GM20431 (cell line): ENCODE measurements around the gene HSPA12B.

Source experiments
- in situ Hi-C: fragments of 300-500 bp; cut with MseI, MboI; formaldehyde crosslinking; loops from one replicate; pipeline ENCODE4 v1.15.0; 2020; ENCODE audit warnings: low sequenced_read_pairs; ENCODE audit not compliant: unreplicated experiment

The HSPA12B gene

DNA sequence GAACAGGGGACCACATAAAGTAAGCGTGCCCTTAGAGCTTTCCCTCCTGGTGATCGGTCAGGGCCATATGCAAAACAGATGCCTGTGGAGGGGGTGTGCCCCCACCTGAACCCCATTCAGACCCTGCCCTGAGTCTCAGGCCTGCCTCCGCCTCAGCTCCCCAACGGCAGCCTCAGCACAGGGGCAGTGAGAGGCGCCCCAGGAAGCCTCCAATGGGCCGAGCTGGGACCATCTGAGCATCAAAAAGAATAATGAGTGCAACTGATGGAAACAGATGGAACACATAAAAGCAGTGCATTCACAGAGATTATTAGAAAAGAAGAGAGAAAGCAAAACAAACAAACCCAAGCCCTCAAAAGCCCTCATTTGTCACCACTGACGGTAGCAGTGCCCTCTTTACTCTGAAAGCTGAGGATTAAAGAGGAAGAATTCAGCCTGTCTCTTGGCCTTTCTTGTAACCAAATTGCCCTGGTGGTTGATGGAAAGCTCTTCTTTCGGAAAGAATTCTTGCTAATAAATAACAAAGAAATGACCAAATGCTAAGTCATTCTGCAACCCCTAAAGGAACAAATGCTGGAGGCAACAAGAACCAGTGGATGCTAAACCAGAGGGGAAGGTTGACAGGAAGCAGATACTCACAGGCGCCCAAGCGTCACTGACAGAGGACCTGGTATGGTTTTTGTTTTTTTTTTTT, 28.3 kb downstream of the HSPA12B start:
- in situ Hi-C loops = no loop called here

DNA sequence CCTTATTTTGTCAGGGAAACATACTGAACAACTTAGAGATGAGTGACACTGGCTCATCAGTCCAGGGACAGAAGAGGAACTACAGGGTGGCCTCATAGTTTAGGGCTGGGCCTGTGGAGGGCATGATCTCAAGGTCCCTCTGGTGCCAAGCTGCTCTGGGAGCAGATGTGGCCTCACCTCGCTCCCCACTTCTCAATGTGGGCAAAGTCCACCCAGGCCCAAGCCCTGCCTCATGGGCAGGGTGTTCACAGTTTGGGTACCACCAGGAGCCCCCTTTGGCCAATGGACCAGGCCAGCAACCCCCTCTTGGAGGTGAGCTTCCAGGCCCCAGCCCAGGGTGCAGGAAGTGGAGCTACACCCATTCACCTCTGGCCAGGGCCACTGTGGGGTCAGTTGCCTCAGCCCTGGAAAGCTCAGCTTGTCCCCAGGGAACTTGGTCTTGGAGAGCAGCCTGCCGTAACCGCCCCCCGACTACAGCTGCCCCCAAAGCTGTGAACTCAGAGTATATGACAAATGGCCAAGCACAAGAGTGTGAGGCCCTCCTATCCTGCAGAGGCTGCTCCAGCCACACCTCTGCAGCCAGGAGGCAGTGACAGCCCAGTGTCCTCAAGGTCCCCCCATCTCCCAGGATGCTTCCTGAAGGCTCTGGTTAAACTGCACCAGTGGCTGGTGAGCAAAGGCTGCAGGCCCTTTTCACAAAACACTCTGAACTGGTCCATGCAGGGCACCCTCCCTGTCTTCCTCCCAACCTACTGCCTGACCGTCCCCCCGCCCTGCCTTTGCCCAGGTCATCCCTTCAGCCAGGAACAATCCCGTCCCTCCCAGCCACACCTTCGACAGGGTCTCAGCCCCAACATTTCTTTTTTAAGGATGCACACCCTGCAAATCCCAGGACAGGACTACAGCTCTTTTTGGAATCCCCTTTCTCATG, 31.5 kb downstream of the HSPA12B start:
- in situ Hi-C loops = no loop called here

DNA sequence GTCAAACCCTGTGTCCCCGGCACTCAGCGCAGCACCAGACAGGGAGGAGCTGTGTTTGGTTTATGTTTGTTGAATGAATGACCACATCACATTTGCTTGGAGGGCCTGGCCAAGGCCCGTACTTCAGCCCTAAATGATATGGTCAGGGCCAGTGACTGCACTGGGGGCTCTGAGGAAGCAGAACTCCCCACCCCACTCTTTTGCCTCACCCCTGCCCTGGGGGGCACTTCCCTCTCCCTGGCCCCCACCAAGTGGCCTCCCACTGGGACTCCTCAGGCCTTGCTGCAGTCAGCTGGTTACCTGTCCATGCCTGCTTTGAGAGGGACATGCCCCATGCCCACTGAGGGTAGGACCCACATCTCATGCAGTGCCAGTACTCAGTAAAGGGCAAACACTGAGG, 32.2 kb downstream of the HSPA12B start:
- in situ Hi-C loops = no loop called here

DNA sequence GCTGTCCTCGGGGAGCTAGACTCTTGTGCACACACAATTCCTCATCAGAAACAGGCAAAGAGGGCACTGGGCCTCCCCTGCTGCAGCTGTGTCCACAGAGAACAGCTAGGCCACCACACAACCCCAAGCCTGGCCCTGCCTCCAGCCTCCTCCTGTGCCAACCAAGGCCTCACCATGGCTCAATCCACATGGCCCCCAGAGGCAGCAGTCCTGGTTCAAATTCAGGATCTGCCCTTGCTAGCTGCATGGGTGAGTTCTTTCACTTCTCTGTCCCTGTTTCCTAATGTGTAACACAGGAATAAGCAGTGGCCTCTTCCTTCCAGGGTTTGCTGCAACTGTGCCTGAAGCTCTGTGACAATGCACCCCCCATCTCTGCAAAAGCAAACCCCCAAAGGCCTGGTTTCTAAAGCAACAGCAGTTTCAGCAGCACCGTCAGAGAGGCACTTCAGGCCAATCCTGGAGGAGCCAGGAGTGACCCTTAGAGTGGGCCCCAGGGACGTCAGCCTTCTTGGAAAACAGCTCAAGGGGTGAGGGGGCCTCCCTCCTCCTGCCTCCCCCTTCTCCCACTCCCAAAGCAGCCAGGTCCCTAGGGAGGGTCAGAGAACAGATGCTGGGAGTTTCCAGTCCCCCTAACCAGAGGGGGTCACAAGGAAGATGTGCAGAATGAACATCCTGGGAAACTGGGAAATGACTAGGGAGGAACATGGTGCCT, 32.8 kb downstream of the HSPA12B start:
- in situ Hi-C loops = no loop called here

DNA sequence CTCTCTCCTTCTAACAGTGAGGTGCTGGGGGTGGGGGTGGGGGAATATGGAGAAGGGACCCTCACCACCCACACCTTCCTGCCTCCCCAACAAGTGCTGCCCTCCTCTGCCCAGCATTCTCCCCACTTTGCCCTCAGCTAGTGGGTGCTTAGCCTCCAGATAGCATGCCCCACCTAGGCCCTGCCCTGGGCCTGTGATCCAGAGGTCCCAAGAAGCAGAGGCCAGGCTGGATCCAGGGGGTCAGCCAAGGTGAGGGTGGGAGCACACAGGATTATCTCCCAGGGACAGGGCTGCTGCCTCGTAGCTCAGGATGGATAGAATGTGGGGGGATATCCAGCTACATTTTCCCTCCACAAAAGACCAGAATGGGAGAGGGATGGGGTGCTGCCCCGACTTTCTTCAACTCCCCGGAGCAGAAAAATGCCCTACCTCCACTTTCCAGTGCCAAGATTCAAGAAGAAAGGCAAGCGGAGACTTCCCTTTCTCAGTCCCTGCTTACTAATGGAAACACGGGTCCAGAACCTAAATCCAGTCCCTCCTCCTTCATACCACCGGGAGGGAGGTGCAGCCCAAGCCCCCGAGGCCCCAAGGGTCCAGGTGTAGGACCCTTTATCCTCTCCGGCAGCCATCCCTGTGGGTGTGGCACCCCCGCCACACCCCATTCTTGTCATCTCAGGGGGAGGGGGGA, 34.1 kb downstream of the HSPA12B start:
- in situ Hi-C loops = no loop called here

DNA sequence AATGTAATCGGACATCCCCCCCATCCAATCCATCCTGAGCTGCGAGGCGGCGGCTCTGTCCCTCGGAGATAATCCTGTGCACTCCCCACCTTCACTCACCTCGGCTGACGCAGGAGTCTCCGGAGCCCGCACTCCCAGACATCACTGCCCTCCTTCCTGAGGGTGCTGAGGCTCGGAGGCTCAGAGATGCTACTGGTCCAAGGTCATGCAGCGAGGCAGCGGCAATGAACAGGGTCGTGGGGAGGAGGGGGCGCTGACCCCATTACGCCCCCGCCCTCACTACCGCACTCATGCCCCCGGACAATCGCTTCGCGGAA, 34.6 kb downstream of the HSPA12B start:
- in situ Hi-C loops = no loop called here

DNA sequence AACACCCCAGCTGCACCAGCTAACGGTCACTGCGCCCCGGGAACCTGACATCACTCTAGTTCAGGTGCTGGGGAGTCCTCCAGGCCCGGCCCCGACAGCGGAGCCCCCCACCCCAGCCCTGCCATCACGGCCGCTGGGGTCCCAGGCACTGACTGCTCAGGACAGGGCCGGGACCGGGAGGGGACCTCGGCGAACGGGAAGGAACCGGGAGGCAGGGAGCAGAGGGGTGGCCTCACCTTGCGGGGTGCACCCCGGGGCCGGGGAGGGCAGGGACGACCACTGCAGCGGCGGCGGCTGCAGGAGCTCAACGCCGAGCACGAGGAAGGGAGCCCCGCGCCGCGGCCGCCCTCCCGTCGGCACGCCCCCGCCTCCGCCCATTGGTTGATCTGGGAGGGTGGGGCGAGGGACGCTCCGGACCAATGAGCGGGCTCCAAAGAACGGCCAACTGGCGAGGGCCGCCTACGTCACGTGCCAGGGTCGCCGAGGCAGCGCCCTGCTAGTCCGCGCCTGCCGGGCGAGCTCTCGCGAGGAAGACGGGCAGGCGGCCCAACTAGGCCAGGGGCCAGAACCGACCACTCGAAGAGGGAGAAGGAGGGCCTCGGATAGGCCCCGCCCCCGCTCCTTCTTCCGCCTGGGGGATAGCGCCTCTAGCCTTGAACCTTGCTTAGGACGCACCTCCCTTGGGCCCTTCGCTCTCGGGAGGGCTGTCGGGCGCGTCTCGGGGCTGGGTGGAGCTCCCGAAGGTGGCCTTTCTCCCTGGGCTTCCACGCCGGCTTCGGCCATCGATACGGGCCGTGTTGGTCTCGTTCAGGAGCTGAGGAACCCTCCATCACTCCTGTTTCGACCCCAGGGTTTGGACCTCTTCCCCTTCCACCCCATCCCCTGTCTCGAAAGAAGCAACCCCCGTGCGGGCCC, 35.2 kb downstream of the HSPA12B start, which contains the start of gene ADISSP:
Gene ADISSP, minus strand, starts transcription at position 327 of the 915 bp plus-strand sequence. CDS start 7,653 bp downstream, outside the sequence.
- in situ Hi-C loops = no loop called here

DNA sequence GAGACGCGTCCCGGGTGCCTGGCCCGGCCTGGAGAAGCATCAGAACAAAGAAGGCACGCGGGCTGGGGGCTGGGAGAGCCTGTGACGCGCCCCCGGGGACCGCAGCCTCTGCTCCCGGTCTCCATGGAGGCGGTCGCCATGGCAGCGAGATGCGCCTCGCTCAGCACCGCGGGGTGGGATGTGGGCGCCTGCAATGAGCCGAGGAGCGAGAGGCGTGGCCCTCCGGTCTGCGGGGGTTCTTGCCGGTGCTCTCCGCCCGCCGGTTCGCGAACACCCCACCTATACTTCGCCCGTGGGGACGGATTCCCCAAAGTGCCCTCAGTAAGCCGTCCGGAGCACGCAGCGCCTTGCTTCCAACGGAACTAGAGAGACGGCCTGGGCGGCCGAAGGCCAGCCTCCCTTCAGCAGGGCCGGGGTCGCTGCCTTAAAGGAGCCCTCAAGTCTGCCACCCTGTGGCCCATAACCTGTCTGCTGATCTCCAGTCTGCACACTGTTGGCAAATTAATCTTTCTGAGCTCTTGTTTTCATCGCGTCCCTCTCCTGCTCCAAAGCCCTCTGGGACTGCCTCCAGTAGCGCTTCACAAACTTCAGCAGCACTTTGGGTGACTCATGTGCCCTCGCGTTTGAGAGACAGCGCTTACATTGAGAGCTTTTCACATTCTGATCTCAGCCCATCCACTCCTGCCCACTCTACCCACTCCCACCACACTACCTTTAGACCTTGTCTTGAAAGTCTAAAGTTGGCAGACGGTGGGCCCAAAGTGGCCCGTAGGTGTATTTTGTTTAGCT, 36.1 kb downstream of the HSPA12B start:
- in situ Hi-C loops = no loop called here

DNA sequence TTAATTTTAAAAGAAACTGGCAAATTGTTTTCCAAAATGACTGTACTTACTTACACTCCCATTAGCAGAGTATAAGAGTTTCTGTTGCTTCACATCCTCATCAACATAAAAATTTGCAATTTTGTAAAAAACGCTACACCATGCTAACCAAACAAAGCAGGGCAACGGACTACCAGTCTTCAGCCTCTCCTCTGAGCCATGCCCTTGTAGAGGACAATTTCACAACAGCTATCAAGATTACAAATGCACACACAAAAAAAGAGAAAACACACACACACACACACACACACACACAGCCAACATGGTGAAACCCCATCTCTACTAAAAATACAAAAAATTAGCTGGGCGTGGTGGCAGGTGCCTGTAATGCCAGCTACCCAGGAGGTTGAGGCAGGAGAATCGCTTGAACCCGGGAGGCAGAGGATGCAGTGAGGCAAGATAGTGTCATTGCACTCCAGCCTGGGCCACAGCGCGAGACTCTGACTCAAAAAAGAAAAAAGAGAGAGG, 39.1 kb downstream of the HSPA12B start:
- in situ Hi-C loops = no loop called here

DNA sequence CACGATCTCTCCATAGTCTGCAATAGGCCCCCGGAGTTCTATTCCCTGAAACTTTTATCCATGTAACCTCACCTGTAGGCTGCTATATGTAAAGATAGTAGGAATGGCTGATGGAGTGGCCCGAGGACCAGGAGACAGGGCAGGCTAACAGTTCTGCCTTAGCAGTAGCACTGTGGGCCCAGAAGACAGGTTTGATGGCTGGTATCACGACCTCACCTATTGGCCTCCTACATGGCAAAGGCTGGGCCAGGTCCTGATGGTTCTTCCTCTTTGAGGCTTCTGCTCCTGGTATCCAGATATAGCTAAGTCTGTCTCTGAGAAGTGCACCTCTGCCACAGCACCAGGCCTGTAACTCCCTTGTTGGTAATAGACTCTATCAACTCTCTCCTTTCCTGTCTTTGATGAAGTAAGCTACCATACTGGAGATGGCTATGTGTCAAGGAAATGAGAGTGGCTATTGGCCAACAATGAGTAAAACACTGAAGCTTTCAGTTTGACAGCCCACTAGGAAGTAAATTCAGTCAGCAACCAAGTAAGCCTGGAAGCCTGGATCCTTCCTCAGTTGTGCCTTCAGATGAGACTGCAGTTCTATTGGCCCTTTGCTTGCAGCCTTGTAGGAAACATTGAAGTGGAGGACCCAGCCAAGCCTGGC, 43.1 kb downstream of the HSPA12B start:
- in situ Hi-C loops = no loop called here

DNA sequence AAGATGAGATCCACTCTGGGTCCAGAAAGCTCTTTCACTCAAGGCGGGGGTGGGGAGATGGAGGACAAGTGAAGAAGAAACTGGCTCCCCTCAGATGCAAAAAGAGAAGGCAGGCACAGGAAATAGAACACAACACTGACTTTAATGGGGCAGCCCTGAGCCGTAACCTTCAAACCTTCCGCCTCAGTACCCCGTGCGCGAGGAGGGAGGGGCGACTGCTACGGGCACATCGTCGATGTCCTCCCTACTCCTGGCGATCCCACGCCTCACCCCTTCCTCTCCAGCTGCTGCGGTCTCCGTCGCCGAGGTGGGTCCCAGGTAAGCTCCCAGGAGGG, 44.9 kb downstream of the HSPA12B start:
- in situ Hi-C loops = no loop called here

DNA sequence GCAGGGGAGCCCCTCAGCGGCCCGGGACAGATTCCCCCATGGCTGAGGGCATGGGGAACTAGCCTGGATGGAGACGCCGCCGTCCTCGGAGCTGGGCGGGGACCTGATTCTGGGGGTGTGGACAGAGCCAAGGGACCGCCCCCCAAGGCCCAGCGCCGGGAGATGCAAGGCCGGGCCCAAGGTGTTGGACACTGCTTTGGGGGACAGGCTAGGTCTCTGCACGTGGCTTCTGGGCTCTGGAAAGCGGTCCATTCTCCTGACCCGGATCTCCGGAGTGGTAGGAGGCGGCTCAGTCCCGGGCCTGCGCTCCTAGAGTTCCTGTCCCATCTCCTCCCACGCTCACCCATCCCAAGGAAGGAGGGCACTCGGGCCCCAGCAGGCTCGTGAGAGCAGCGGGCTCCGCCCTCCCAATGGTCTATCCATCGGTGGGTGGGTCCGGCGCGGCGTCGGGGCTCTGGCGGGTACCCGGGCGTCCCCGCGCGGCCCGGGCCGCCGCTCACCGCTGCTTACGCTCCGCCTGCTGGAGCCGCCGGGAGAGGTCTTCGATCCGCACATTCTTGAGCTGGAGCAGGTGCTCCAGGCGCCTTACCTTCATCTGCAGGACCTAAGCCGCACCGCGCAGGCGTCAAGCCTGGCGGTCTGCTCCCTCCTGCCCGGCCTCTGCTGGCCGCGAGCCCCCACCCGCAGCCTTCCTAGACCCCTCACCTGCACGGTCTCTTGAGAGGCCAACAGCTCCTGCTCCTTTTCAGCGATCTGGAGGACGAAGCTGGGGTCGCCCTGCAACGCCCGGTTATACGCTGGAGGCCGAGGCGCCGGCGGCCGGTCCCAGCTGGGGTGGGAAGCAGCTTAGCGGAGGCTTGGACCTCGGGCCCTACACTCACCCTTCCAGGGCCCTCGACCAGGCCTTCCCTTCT, 45.5 kb downstream of the HSPA12B start:
- in situ Hi-C loops = no loop called here

DNA sequence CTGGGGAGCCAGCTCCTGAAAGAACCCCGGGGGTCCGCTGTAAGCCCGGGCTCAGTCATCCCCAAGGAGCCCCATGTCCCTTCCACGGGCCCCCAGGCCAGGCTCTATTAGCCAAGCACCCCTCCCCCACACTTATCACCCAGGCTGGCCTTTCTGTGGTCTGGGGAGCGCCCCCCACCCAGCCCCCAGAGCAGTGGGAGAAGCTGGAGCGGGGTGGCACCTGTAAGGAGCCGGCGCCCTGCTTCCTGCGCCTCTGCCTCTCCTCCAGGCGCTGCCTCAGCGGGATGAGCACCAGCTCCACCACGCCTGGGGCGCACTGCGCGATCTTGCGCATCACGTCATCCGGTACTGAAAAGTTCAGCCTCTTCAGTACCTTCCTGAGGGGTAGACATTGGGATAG, 46.5 kb downstream of the HSPA12B start:
- in situ Hi-C loops = no loop called here

DNA sequence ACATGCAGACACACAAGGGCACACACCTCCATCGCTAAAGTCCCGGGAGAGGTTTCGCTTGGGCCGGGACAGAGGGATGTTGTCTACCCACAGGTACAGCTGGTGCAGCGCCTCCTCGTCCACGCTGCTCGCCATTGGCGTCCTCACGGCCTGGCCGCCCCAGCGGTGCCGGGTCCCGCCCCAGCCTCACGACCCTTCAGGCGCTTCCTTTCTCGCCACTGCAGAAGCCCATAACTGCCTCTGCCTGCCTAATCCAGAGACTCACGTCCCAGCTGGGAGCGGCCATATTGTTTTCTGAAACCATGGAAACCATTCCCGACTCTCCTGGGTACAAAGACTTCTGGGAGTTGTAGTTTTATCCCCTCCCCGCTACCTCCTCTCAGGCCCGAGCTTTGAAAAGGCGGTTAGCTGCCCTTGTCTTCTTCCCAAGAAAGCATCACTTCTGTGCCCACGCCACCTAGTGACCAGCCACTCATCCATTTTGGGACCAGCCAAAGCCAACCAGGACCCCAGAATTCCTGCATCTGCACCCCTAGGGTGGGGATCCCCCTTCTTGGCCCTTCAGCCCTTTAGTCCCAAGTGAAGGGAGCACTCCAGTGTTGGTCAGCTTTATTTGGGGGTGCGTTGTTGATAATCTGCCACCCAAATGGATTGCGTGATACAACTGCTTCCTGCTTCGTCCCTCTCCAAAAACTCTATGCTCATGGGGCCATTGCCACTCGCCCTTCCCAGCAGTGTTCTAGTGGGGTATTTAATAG, 48.8 kb downstream of the HSPA12B start, which contains the start of gene SPEF1:
Gene SPEF1, minus strand, starts transcription at position 296 of the 758 bp plus-strand sequence. Its CDS starts 161 bp downstream, at position 135.
- in situ Hi-C loops = no loop called here

DNA sequence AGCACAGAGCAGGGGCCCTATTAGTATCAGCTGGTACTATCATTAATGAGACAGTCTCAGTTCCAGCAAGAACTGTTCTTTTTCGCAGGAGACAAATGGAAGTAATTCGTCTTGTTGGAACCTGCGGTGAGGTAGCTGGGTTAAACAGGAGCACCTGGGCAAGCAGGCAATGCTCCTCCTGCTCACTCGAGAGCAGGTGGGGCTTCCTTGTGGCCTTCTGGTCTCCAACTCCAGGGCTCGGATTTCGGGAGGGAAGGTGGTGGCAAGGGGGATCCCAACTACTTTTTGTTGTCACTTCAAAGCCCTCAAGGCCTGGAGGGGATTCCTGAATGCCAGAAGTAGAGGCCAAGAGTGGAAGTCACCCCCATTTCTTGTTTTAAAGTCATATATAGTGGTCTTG, 50.1 kb downstream of the HSPA12B start:
- in situ Hi-C loops = no loop called here

DNA sequence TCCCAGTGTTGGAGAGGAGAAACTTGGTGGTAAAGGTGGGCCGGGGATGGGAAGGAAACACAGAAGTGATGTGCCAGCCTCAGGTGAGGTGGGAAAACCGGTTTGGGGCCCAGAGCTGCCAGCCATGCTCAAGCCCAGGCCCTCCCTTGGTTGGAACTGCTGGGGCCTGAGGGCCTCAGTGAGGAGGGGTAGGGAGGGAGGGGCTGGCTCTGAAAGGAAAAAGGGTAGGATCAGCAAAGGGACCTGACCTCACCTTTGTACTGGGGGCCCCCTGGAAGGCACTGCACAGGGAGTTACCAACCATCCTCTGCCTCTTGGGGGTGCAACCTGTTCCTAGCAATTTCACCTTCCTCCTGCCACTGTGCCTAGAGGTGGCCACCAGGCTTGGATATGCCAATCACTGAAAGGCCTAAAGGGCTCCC, 50.6 kb downstream of the HSPA12B start:
- in situ Hi-C loops = no loop called here
